Measurements from ENCODE around the gene CD180.

Gene CD180

GRCh38 chr5:67156976-67157583 lies 39.5 kb downstream of the CD180 start:
- DNase-seq, result no peak

DNA sequence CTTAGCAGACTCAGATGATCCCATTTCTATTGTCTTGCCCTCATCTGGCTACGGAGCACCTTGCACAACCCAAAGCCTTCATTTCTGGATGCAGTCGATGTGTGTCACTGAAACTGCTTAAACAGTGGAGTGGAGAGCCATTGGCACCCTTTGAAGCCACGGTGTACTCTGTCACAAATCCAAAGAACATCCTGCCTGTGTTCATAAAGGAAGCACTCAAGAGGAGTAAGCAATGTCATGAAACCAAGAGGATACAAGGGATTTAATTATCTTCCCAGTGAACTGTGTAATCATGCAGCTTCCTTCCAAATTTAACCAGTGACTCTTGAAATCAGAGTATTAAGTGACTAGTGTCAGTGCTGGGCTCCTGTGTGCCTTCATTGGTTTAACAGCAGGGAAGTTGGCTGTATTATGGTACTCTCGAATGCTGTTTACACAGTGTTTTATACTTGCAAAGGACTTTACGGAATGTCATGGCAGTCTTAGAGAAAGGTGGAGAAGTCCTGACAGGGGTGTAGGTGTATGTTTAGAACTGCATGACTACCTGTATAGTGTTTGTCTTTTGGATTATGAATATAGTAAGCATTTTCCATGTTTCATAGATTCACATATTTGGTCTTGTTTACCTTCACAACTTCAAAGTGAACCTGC lies 41.9 kb downstream of the CD180 start:
- DNase-seq, result no peak

DNA sequence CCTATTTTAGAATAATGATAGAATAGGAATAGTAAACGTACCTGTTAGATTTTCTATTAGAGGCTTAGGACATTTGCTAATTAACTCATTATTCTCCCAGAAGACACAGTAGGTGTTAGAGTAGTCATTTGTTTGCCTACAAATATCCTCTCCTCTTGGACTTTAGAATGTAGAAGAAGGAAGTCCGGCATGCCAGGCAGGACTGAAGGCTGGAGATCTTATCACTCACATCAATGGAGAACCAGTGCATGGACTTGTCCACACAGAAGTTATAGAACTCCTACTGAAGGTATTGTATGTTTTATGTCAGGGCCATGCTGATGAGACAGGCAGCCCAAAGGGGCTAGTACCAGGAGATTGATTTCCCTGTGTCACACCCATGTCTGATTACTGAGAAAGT lies 43.3 kb downstream of the CD180 start:
- DNase-seq, result no peak

- DNase-seq, result no peak
These were observed 44.2 kb downstream of the CD180 start for GRCh38 chr5:67152400-67152799.

DNA sequence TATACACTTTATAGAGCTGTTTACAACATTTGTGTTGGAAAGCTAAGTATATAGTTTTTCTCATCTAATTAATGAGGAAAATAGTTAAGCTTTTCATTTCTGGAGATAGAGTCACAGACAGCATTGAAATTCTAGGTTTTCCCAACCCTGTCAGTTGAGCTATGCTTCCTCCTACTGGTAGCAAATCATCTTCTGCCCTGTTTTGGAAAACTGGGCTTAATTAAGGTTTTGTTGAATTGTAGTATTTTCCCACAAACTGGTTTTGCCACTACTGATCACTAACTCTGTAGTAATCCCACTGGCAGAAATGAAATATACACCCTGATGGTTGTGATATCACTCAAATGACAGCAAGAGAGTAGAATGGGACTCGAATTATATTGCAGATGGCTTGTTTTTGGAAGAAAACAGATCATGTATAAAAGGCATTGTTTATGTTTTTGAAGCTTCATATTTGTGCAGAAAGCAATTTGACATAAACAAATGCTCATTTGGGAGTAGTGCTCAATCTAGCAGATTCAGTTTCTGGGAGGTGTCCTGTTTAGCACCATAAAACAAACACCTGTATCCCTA lies 46.6 kb downstream of the CD180 start:
- no peak for DNase-seq

DNA sequence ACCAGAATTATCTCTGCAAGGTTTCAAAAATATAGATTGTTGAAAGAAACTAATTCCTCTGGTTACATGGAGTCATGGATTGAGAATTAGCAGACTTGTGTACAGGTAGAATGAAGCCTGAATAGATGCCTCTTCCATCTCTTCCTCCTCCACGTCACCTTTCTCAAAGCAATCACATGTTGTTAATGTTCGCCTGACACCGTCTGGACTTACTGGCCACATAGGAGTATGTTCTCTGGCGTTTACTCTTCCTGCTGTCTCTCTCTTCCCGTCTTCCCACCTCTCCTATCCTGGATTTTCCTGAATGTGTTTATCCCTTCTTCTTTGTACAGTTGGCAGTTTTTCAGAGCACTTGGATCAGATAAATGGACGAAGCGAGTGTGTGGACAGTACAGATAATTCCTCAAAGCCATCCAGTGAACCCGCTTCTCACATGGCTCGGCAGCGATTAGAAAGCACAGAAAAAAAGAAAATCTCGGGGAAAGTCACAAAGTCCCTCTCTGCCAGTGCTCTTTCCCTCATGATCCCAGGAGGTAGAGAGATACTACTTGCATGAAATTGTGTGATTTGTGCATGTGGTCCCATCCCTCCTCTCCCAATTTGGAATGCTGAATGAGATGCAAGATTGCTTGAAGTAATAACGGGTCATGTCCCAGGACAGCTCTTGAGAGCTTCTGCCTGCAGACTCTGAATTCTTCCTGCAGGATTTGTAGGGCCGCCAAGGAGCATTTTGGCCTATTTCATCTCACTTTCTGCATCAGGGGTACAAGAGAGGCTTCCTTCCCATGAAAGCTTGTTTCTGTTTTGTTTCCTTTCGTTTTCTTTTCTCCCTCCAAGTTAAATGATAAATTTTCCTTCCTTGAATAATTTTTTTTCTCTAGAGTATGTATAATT lies 47.3 kb downstream of the CD180 start:
- DNase-seq, result no peak

DNA sequence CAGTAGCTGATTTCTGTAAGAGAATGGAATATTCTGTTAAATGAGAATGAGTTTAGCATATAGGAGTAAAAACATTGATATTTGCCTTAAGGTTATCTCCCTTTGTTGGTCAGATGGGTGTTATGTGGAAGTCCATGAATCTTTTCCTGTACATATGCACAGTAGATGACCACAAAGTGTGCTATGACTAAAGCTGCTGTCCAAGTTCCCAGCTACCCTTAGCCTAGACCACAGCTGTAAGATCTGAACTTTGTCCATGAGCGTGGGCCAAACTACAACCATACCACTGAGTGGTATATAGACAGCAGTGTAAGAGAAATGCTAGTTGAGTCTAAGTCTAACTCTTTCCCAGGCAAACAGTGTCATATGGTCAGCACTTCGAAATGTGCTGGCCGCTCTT lies 48.8 kb downstream of the CD180 start:
- DNase-seq, result no peak

DNA sequence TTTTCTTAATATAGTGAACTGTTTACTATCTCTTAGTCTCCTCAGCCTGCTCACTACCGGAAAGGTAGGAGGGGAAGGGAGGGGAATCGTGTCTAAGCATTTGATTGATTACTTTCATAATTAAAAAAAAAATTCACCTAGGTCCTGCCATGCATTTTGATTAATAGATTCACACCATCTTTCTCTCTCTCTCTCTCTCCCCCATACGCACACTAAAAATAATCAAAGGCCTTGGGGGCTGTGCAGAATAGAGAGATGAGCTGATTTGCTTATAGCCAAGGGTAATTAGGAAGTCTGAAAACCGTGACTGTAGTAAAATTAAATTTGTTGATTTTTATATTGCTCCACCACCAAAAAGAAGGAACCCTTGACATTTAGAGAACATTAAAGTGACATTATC lies 49.6 kb downstream of the CD180 start:
- DNase-seq, result no peak

DNA sequence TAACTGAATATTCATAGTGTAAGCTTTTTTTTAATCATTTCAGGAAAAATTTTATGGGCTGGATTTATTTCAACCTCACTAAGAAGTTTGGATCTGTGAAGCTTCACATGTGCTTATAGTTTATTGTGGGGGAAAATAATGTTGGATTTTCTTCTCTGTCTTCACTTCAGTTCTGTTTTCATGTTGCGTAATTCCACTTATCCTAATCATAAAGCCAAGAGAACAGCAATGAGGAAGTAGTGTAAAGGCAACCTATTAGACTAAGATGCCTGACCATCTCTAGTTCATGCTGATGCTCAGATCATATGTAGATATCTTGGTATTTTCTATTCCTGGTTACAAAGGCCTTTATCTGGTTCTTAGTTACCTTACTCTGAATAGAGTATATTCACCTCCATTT lies 50.0 kb downstream of the CD180 start:
- no peak for DNase-seq

- DNase-seq, result no peak
These were observed 52.4 kb downstream of the CD180 start for GRCh38 chr5:67144183-67144639.

GRCh38 chr5:67143549-67143948 lies 53.0 kb downstream of the CD180 start:
- no peak for DNase-seq

GRCh38 chr5:67142816-67143215 lies 53.8 kb downstream of the CD180 start:
- no peak for DNase-seq

DNA sequence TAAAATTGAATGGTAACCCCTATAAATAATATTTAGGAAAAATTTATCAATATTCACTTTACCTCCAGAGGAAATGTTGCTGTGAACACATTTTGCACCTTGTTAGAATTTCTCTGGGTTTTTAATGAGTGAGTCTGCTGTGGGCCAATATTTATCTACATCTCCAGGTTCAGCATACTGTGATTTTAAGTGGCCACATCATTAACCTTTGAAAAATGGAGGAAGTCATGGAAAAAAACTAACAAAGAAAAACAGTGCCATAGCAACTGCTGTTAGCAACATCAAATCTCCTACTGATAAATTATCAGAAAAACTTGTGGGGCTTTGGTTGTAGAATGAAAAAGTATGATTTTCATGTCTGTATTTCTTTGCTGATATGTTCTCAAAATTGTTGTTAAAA lies 55.0 kb downstream of the CD180 start:
- no peak for DNase-seq

DNA sequence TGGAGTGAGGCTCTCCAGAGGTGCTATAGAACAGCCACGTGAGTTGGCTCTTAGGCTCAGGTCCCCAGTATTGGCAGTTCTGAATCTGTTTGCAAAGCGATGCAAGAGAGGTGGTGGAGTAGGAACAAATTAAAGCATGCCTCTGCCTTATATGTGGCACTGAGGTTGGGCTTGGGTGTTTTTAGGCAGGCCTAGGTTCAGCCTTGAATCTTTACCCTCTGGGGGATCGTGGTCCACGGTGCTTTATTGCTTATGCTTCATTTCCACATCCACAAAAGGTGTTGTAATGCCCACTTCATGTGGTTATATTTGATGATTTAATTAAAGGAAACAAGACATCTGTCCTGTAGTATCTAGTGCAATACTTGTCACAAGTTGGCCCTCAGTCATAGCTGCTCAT lies 56.2 kb downstream of the CD180 start:
- DNase-seq, result no peak

DNA sequence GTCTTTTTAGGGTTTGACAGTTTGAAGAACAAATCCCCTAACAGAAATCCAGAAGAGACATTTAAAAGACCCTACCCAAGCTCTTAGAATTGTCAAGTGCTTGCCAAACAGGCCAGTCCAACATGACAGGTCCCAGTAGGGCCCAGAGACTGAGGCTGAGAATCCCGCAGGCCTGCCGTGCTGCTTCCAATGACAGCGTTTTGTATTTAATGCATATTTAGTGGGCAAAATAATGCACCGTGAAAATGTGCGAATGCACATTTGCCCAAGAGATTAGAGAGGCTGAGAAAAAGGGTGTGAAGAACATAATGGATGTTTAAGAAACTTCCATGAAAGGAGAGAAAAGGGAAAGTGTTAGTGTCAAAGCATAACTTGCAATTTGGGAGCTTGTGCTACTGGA lies 57.6 kb downstream of the CD180 start:
- DNase-seq, result no peak

DNA sequence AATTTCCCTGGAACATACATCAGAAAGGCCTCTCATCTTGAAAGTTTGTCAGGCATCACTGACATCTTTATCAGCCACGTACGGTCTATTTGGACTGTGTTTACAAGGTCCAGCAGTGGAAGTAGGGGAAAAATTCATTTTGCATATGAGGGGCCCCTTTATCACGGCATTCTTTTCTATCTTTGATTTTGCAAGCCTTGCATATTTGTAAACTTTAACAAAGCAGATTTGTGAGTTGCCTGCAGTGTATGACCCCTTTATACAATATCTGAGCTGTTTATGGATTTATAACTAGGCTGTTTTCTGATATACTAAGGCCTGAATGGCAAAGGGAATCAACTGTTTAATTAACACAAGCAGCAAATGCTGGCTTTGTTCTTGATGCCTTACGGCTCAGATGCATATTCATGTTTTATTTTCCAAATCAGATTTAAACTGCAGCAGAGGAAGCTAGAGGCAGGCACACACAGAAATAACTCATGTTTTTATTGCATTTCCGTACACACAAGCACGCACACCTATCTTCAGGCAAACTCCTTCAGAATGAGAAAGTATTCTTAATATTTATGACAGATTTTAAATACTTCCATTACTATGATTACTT lies 61.1 kb downstream of the CD180 start:
- DNase-seq, result no peak

- DNase-seq, result no peak
These were observed 62.8 kb downstream of the CD180 start for GRCh38 chr5:67133776-67134175.

- no peak for DNase-seq
These were observed 63.4 kb downstream of the CD180 start for GRCh38 chr5:67133217-67133616.

DNA sequence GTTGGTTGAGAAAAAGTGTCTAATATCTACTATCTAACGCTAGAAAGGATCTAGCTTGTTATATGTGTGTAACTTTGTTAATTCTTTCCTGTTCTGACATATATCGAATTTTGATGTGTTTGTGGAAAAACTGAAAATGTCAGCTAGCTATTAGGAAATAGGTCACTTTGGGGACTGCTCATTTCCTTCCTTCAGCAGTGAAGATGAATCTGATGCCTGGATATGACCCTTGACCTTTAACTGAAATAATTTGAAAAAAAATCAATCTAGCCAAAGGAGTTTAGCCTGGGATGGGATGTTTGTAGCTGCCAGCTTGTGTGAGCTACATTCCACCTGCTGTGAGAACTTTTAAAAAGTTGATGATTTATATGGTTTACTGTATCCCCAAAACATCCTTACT lies 66.8 kb downstream of the CD180 start:
- no peak for DNase-seq

Measured in NCI-H1436 (cell line).